ENCODE measurements around the gene CARD11.
"Not testable (repeated sequence)": the region's sequence is repeated elsewhere in the genome, so short reads cannot be mapped to it uniquely, and the experiment has no call there.

The CARD11 gene

DNA sequence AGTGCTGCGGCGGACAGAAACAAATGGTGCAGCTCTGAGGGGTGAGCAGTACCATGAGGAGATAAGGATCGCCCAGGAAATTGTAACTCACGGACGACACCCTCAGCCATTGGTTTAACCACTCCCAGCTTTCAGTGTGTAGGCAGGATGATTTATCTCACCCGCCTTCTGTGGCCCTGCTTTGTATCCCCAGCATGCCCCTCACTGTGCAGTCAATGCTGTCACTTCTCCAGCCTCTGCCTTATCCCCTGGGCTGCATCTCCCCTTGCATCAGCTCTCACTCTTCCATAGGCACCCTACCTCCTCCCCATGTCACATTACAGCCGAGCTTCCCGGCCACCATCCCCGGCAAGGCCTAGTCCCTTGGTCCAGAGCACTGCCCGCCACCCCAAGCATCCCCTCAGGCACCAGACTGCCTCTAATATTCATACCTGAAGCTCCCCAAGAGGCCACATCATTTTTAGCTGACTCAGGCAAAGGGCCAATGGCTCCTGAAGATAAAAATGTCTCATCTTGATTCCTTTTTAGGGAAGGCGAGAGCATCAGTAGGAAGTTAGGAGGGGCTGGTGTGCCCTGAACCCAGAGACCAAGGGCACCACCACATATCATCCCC lies 77.1 kb downstream of the CARD11 start:
- no peak for DNase-seq (ENCODE audit: low read depth in 2 of 3, low spot score in 2 of 3)

DNA sequence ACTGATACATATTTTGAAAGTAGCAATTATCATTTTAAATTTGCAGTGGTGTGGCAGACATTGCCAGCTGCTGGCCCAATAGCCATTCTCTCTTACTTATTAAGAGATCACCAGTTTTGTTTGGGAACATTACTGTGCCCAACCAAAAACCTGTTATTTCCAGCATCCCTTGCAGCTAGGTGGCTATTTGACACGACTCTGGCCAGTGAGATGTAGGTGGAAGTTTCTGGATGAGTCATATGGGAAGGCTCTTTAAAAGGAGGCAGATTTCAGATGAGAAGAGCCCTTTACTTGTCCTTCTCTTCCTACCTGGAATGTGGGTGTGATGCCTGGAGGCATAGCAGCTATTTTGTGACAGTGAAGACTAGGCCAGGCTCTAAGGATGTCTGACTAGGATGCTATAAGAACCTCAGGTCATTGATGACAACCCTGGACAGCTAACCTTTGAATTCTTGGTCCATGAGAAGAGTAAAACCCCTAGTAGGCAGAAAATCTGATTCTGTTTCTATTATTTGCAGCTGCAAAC lies 77.9 kb downstream of the CARD11 start:
- DNase-seq (ENCODE audit: low read depth in 2 of 3, low spot score in 2 of 3), result no peak

GRCh38 chr7:2965301-2965700 lies 78.4 kb downstream of the CARD11 start:
- no peak for DNase-seq (ENCODE audit: low read depth in 2 of 3, low spot score in 2 of 3)

DNA sequence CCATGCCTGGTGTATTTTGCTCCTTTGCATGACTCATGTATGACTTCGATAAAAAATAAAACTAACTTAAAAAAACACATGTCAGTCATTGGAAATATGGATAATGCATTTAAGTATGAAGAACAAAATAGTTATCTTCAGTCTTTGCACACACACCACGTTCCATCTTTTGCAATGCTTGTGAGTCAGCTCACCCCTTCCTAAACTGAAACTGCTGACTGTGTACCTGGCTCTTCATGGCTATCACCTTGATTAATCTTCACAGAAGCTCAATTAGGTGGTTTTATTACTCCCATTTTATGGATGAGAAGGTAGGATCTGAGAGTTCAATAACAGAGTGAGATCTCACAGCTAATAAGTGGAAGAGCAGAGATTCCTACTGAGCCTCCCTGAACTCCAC lies 79.5 kb downstream of the CARD11 start:
- DNase-seq (ENCODE audit: low read depth in 2 of 3, low spot score in 2 of 3), result no peak

- no peak for DNase-seq (ENCODE audit: low read depth in 2 of 3, low spot score in 2 of 3)
Observed at GRCh38 chr7:2962865-2963264, 80.8 kb downstream of the CARD11 start.

- DNase-seq (ENCODE audit: low read depth in 2 of 3, low spot score in 2 of 3), result no peak
Observed at GRCh38 chr7:2959828-2960599, 83.7 kb downstream of the CARD11 start.

GRCh38 chr7:2959103-2959680 lies 84.5 kb downstream of the CARD11 start:
- DNase-seq (ENCODE audit: low read depth in 2 of 3, low spot score in 2 of 3), result no peak

DNA sequence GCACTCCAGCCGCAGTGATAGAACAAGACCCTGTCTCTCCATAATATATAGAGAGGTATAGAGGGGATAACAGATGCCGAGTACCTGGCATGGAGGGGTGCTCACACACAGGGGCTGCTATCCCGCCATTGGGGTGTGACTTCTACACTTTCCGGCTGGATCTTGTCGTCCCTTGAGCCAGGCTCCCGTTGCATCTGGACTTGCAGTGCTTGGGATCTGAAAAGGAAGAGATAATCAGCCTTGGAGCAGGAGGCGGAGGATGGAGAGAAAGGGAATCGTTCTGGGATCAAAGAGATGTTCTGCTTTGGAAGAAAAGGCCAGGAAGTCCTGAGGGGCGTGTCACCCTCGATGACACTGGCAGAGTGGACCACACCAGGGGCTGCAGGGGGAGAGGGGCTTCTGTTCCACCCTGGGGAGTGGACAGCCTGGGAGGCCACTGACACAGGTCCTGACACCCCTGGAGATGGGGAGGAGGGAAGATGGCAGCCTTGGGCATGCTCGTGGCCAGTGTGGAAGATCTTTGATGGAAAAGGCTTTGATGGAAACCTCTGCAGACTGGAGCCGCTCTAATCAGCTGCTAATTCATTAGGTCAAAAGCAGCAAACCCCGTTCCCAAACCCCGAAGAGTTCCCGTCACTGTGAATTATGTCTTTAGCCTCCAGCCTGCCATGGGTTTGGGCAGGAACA lies 85.1 kb downstream of the CARD11 start:
- DNase-seq (ENCODE audit: low read depth in 2 of 3, low spot score in 2 of 3), result no peak

- DNase-seq (ENCODE audit: low read depth in 2 of 3, low spot score in 2 of 3), result not testable (repeated sequence)
Observed at GRCh38 chr7:2957369-2957727, 86.3 kb downstream of the CARD11 start.

DNA sequence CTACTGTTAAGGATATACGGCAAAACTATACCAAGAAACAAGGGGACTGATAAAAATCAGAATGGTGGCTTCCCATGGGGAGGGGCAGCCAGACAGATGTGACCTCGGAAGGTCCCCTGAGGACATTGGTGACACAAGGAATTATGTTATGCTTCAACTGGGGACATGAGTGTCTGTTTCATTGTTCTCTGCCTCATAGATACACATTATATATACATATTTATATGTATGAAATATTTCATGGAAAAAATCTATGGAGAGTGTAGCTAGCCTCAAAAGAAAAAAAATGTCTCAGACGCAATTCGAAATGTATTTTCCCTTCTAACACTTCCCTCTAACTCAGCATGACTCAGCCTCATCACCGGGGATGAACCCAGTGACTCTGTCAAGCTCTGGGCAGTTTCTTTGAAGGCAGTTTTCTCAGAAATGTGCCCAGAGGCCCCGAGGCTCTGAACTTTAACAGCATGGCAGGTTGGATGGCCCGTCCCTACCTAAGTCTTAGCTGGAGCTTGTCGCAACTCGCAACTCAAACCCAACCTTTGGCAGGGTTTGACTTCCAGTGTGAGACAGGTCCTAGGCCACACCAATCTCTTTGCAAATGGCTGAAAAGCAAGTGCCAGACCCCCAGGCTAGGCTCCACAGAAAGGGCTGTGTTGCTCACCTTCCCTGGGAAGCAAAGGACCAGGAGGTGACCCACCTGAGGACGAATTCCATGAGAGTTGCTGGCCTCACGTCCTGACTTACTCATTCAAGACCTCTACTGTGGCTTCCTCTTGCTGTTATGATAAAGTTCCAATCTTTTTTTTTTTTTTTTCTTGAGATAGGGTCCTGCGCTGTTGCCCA lies 86.9 kb downstream of the CARD11 start:
- DNase-seq (ENCODE audit: low read depth in 2 of 3, low spot score in 2 of 3), result peak in 1 of 3 experiments; percentile 39

DNA sequence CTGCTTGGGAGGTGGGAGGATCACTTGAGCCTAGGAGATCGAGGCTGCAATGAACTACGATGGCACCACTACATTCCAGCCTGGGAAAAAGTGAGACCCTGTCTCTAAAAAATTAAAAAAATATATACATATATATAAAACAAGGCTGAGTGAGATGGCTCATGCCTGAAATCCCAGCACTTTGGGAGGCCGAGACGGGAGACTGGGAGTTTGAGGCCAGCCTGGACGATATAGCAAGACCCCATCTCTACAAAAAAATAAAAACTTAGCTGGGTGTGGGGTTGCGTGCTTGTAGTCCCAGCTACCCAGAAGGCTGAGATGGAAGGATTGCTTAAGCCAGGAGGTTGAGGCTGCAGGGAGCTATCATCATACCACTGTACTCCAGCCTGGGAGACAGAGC lies 87.6 kb downstream of the CARD11 start:
- no peak for DNase-seq (ENCODE audit: low read depth in 2 of 3, low spot score in 2 of 3)

- no peak for DNase-seq (ENCODE audit: low read depth in 2 of 3, low spot score in 2 of 3)
Observed at GRCh38 chr7:2955269-2955668, 88.4 kb downstream of the CARD11 start.

DNA sequence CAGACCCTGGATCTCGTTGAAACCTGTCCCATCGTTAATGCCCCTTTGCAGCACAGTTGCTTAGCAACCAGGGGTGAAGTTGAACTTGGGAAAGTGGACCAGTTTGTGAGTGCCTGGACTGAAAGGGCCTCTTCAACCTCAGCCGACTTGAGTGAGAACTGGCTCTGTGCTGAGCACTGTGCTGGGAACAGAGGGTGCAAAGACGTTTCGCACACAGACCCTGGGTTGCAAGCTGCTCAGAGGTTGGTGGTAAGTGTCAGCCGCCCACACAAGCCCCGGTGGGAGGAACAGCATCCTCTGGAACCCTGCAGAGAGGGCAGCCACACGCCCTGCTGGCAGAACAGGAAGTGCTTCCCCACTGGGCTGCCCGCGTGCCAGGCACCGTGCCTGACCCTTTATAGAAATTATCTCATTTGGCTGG lies 89.2 kb downstream of the CARD11 start:
- DNase-seq (ENCODE audit: low read depth in 2 of 3, low spot score in 2 of 3), result no peak

GRCh38 chr7:2953588-2954407 lies 89.9 kb downstream of the CARD11 start:
- no peak for DNase-seq (ENCODE audit: low read depth in 2 of 3, low spot score in 2 of 3)

GRCh38 chr7:2953099-2953498 lies 90.6 kb downstream of the CARD11 start:
- DNase-seq (ENCODE audit: low read depth in 2 of 3, low spot score in 2 of 3), result no peak

- DNase-seq (ENCODE audit: low read depth in 2 of 3, low spot score in 2 of 3), result no peak
Observed at GRCh38 chr7:2952316-2952715, 91.4 kb downstream of the CARD11 start.

DNA sequence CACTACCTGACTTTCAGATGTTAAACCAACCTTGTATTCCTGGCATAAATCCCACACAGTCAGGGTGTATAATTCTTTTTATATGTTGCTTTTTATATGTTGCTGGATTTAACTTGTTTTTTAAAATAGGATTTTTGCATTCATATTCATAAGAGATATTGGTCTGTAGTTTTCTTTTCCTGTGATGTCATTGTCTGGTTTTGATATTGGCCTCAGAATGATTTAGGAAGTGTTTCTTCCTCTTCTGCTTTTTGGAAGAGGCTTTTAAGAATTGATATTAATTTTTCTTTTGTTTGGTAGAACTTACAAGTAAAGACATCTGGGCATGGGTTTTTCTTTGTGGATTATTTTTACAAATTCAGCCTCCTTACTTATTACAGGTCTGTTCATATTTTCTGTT lies 93.1 kb downstream of the CARD11 start:
- no peak for DNase-seq (ENCODE audit: low read depth in 2 of 3, low spot score in 2 of 3)

DNA sequence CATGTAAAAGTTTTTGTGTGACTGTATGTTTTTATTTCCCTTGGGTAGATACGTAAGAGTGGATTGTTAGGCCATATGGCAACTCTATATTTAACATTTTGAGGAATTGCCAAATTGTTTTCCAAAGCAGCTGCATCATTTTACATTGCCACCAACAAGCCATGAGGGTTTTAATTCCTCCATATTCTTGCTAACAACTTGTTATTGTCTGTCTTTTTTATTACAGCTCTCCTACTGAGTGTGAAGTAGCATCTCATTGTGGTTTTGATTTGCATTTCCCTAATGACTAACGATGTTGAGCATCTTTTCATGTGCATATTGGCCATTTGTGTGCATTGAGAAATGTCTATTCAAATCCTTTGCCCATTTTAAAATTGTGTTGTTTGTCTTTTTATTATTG lies 94.9 kb downstream of the CARD11 start:
- DNase-seq (ENCODE audit: low read depth in 2 of 3, low spot score in 2 of 3), result no peak

DNA sequence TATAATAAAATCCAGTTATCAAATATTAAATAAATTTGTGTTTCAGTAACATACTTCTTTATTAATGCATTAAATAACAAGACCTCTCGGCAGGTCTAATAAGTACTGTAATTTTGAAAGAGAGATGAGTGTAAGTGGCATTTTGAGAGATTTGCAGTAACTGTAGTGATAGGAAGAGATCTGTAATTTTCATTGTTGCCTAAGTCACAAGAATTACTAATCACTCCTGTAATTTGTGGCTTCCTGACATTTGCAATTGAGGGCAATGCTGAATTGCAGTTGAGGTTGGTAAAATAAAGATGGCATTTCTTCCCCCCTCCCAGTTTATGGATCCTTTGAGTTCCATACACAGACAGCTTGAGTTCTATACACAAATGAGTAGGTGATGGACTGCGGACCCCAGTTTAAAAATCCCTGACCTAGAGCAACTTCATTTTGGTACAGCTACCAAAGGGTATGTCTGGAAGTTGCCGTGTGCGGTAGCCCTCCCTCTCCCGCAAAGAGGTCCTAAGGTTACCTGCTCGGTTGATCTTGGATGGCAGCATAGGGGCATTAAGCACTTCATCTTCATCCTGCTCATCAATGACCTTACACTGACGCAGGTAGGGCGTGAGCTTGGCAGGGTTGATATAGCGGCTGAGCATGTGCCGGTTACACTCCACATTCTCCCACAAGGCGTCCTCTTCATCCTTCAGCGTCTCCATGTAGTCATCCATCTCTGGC lies 96.4 kb downstream of the CARD11 start:
- no peak for DNase-seq (ENCODE audit: low read depth in 2 of 3, low spot score in 2 of 3)

All from activated CD8-positive, alpha-beta memory T cell treated with anti-CD3 and anti-CD28 coated beads for 48 hours (primary cell).